WTC11 (cell line): ENCODE results near the gene OR8H1. TPM values are rescaled to one million over a fixed set of nuclear protein-coding genes. Genes with fewer than 3 reads are reported as not detected.

Experiments used
- ATAC-seq: fragments of 200-7000 bp; cut with Tn5 transposase; 2 replicates; pipeline ENCODE4 v1.10.0; 2021; ENCODE audit warnings: mild to moderate bottlenecking, moderate library complexity
- CTCF ChIA-PET: fragments of 300-600 bp; sonication (Branson Sonifier 250); formaldehyde crosslinking; loops from one replicate; lab custom pipeline; 2021; ENCODE audit warnings: antibody characterized with exemption; lab: Charles Lee
- POLR2A ChIA-PET: fragments of 350-600 bp; sonication (Branson Sonifier 250); formaldehyde crosslinking; loops from one replicate; lab custom pipeline; 2021; ENCODE audit warnings: antibody characterized with exemption; lab: Charles Lee
- DNase-seq: peaks from one replicate; pipeline ENCODE4 v3.0.0; 2021; ENCODE audit warnings: low spot score
- H3K27ac Mint-ChIP-seq: 2 replicates; pipeline ENCODE4 v1.8.0; 2021; ENCODE audit warnings: mixed read lengths
- H3K27me3 Mint-ChIP-seq: 2 replicates; pipeline ENCODE4 v1.8.0; 2021; ENCODE audit warnings: low read depth, mild to moderate bottlenecking, moderate library complexity, mixed read lengths
- H3K36me3 Mint-ChIP-seq: 2 replicates; pipeline ENCODE4 v1.8.0; 2021; ENCODE audit warnings: mixed read lengths
- H3K4me1 Mint-ChIP-seq: 2 replicates; pipeline ENCODE4 v1.8.0; 2022; ENCODE audit warnings: mixed read lengths
- H3K4me3 Mint-ChIP-seq: 2 replicates; pipeline ENCODE4 v1.8.0; 2021; ENCODE audit warnings: mild to moderate bottlenecking, moderate library complexity, mixed read lengths
- H3K9me3 Mint-ChIP-seq: 2 replicates; pipeline ENCODE4 v1.8.0; 2021; ENCODE audit warnings: mixed read lengths
- AFF4 ChIP-seq: sonication (generic); formaldehyde crosslinking; IDR thresholded peaks from 2 replicates; pipeline ENCODE4 v1.8.1; 2023; ENCODE audit warnings: mild to moderate bottlenecking, missing genetic modification reagents, borderline replicate concordance
- AR ChIP-seq: fragments of 250-450 bp; sonication (Bioruptor Pico); IDR thresholded peaks from 2 replicates; pipeline ENCODE4 v1.9.0; 2021; ENCODE audit warnings: mild to moderate bottlenecking
- ATF6 ChIP-seq: sonication (generic); formaldehyde crosslinking; IDR thresholded peaks from 2 replicates; pipeline ENCODE4 v1.8.1; 2023; ENCODE audit warnings: mild to moderate bottlenecking, missing genetic modification reagents
- E2F1 ChIP-seq: sonication (generic); formaldehyde crosslinking; IDR thresholded peaks from 2 replicates; pipeline ENCODE4 v1.8.0; 2022; ENCODE audit warnings: mild to moderate bottlenecking, missing genetic modification reagents
- E2F5 ChIP-seq: sonication (generic); formaldehyde crosslinking; IDR thresholded peaks from 2 replicates; pipeline ENCODE4 v1.8.1; 2022; ENCODE audit warnings: mild to moderate bottlenecking, moderate library complexity, missing genetic modification reagents
- ESRRA ChIP-seq: sonication (generic); formaldehyde crosslinking; IDR thresholded peaks from 2 replicates; pipeline ENCODE4 v1.8.1; 2022; ENCODE audit warnings: mild to moderate bottlenecking, missing genetic modification reagents, borderline replicate concordance
- FOXP1 ChIP-seq: sonication (generic); formaldehyde crosslinking; IDR thresholded peaks from 2 replicates; pipeline ENCODE4 v1.8.0; 2022; ENCODE audit warnings: missing genetic modification reagents, mild to moderate bottlenecking, moderate library complexity, borderline replicate concordance
- FOXP4 ChIP-seq: sonication (generic); formaldehyde crosslinking; IDR thresholded peaks from 2 replicates; pipeline ENCODE4 v1.8.0; 2022; ENCODE audit warnings: mild to moderate bottlenecking, missing genetic modification reagents
- GTF2I ChIP-seq: fragments of 250-450 bp; sonication (Bioruptor Pico); conservative IDR thresholded peaks from 2 replicates; pipeline ENCODE4 v1.4.0; 2021; ENCODE audit warnings: mild to moderate bottlenecking
- IRF2 ChIP-seq: sonication (generic); formaldehyde crosslinking; IDR thresholded peaks from 2 replicates; pipeline ENCODE4 v1.8.0; 2022; ENCODE audit warnings: low read depth, missing genetic modification reagents, borderline replicate concordance
- NR1H2 ChIP-seq: sonication (generic); formaldehyde crosslinking; IDR thresholded peaks from 2 replicates; pipeline ENCODE4 v1.9.0; 2021; ENCODE audit warnings: mild to moderate bottlenecking, moderate library complexity, missing genetic modification reagents
- PREB ChIP-seq: sonication (generic); formaldehyde crosslinking; IDR thresholded peaks from 2 replicates; pipeline ENCODE4 v1.8.1; 2022; ENCODE audit warnings: mild to moderate bottlenecking, missing genetic modification reagents, moderate library complexity, borderline replicate concordance
- SP1 ChIP-seq: sonication (generic); formaldehyde crosslinking; conservative IDR thresholded peaks from 2 replicates; pipeline ENCODE4 v1.8.1; 2022; ENCODE audit warnings: missing genetic modification reagents
- TEAD4 ChIP-seq: sonication (generic); formaldehyde crosslinking; IDR thresholded peaks from 2 replicates; pipeline ENCODE4 v1.8.0; 2022; ENCODE audit warnings: mild to moderate bottlenecking, missing genetic modification reagents
- USF2 ChIP-seq: sonication (generic); formaldehyde crosslinking; IDR thresholded peaks from 2 replicates; pipeline ENCODE4 v1.8.1; 2023; ENCODE audit warnings: mild to moderate bottlenecking, missing genetic modification reagents, moderate library complexity
- ZNF532 ChIP-seq: fragments of 250-450 bp; sonication (Bioruptor Pico); IDR thresholded peaks from 2 replicates; pipeline ENCODE4 v1.9.0; 2021; ENCODE audit warnings: mild to moderate bottlenecking, borderline replicate concordance
- ZNF671 ChIP-seq: fragments of 250-450 bp; sonication (Bioruptor Pico); IDR thresholded peaks from 2 replicates; pipeline ENCODE4 v1.8.0; 2021; ENCODE audit warnings: mild to moderate bottlenecking
- total RNA-seq: library from RNA; stranded (reverse); gene quantifications from 3 replicates; pipeline ENCODE4 v1.2.3, GENCODE V29; 2021

Gene OR8H1
- total RNA-seq, 1 experiment from 2014 or later: not detected

GRCh38 chr11:56273854-56274253 is 18.2 kb downstream of the OR8H1 start, which contains the start of gene OR5T1:
Gene OR5T1 (plus strand): TSS chr11:56274154. CDS start chr11:56275639, 1,485 bp downstream.
- H3K27me3 Mint-ChIP-seq: no peaks in the 10 kb centered on the region; the same call in none of the 2 replicates
- H3K4me3 Mint-ChIP-seq: no peak within 1 kb of the TSS
- peaks cover 7% of the 10 kb centered on the region; the same call in 1 of the 2 replicates for H3K9me3 Mint-ChIP-seq
- H3K4me1 Mint-ChIP-seq: peaks cover 8% of the 10 kb centered on the region; the same call in 1 of the 2 replicates
- H3K36me3 Mint-ChIP-seq: no peaks in the 10 kb centered on the region; the same call in 1 of the 2 replicates
- DNase-seq (no peak), ATAC-seq (no peak)
- POLR2A ChIA-PET: no interaction called here
- CTCF ChIA-PET: no interaction called here
- H3K27ac Mint-ChIP-seq: no peak within 1 kb of the TSS
- TF ChIP-seq ZNF671 (CRISPR knock-in tag) (no peak), PREB (CRISPR knock-in tag) (no peak), AFF4 (CRISPR knock-in tag) (no peak), GTF2I (CRISPR knock-in tag) (no peak), ESRRA (no peak), AR (CRISPR knock-in tag) (no peak), ATF6 (CRISPR knock-in tag) (no peak), NR1H2 (CRISPR knock-in tag) (no peak), IRF2 (CRISPR knock-in tag) (no peak), FOXP1 (CRISPR knock-in tag) (no peak), E2F1 (CRISPR knock-in tag) (no peak), ZNF532 (CRISPR knock-in tag) (no peak), TEAD4 (no peak), USF2 (CRISPR knock-in tag) (no peak), SP1 (CRISPR knock-in tag) (no peak), FOXP4 (CRISPR knock-in tag) (no peak), E2F5 (no peak)
